Esophagus squamous epithelium (tissue), 4 donors: ENCODE data around the gene CDR2L.

Experiments used
- POLR2A ChIP-seq, 4 donors: fragments of 450-650 bp; IDR thresholded peaks; one replicate each; pipeline ENCODE4 v1.6.1; 2017; ENCODE audit warnings: antibody characterized with exemption in 4 of 4, mild to moderate bottlenecking in 4 of 4, moderate library complexity in 3 of 4
- TF ChIP-seq, protein P1 (sequence below), 6 experiments: fragments of 450-650 bp in 4 of 6; fragments of 200-600 bp in 2 of 6; sonication (generic) in 2 of 6; IDR thresholded peaks; one replicate each; pipeline ENCODE4 v1.5.1; 2016 to 2019; ENCODE audit warnings: antibody characterized with exemption in 6 of 6, mild to moderate bottlenecking in 4 of 6, moderate library complexity in 4 of 6

DNA sequence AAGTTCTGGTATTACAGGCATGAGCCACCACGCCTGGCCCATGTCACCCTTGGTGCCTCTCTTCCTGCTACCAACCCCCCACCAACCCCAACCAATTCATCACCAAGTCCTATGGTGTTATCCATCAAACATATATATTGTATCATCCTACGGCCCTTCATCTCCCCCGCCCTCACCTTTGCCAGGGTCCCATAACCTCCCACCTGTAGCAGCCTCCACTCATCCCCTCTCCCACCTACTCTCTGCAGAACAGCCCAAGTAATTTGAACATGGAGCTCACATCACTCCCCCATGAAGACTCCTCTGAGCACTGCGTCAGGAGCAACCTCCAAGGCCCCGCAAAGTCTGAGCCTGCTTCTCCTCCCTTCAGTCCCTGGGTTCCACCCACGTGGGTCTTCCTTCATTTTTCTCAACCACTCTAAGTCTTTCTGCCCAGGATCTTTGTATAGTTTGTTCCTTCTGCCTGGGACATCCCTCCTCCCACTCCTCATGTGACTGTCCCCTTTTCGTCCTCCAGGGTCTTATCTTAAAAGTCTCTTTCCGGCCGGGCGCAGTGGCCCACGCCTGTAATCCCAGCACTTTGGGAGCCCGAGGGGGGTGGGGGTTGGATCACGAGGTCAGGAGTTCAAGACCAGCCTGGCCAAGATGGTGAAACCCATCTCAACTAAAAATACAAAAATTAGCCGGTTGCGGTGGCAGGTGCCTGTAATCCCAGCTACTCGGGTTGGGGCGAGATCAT, 7.9 kb upstream of the CDR2L start:
- TF ChIP-seq, protein P1, sequence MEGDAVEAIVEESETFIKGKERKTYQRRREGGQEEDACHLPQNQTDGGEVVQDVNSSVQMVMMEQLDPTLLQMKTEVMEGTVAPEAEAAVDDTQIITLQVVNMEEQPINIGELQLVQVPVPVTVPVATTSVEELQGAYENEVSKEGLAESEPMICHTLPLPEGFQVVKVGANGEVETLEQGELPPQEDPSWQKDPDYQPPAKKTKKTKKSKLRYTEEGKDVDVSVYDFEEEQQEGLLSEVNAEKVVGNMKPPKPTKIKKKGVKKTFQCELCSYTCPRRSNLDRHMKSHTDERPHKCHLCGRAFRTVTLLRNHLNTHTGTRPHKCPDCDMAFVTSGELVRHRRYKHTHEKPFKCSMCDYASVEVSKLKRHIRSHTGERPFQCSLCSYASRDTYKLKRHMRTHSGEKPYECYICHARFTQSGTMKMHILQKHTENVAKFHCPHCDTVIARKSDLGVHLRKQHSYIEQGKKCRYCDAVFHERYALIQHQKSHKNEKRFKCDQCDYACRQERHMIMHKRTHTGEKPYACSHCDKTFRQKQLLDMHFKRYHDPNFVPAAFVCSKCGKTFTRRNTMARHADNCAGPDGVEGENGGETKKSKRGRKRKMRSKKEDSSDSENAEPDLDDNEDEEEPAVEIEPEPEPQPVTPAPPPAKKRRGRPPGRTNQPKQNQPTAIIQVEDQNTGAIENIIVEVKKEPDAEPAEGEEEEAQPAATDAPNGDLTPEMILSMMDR (IDR thresholded peaks at IDR 0.05): no peak
- no peak for TF ChIP-seq POLR2A (IDR thresholded peaks at IDR 0.05)
